Thyroid gland (tissue), 4 donors: Measurements from ENCODE around the gene ASIC5. TPM values are rescaled to one million over a fixed set of nuclear protein-coding genes. Genes with fewer than 3 reads are reported as not detected.
A peak's percentile ranks its signal among the peaks of the same experiment; 100 is the strongest.

Experiments
- DNase-seq, 2 donors: peaks; one replicate each; pipeline ENCODE4 v3.0.0-alpha.2; 2019
- H3K27ac ChIP-seq, 3 donors: fragments of 200-600 bp; sonication (generic); 1 replicate in 2 of 3; 2 replicates in 1 of 3; pipeline ENCODE4 v1.5.1; 2016 to 2019; ENCODE audit warnings: mild to moderate bottlenecking in 1 of 3, moderate library complexity in 1 of 3
- H3K27me3 ChIP-seq: fragments of 200-600 bp; sonication (generic); one replicate; pipeline ENCODE4 v1.5.1; 2019
- H3K36me3 ChIP-seq, 2 donors: fragments of 200-600 bp; sonication (generic); one replicate each; pipeline ENCODE4 v1.5.1; 2016 to 2019
- H3K4me1 ChIP-seq, 2 donors: fragments of 200-600 bp; sonication (generic); one replicate each; pipeline ENCODE4 v1.5.1; 2017 to 2019
- H3K4me3 ChIP-seq, 3 donors: fragments of 200-600 bp; sonication (generic); replicated peaks in 1 of 3; 1 replicate in 2 of 3; 2 replicates in 1 of 3; pipeline ENCODE4 v1.5.1; 2016; ENCODE audit warnings: mild to moderate bottlenecking in 1 of 3
- H3K9me3 ChIP-seq: fragments of 200-600 bp; sonication (generic); one replicate; pipeline ENCODE4 v1.5.1; 2017
- POLR2A ChIP-seq, 2 donors: fragments of 450-650 bp; IDR thresholded peaks; one replicate each; pipeline ENCODE4 v1.6.1; 2017; ENCODE audit warnings: antibody characterized with exemption in 2 of 2, mild to moderate bottlenecking in 2 of 2, moderate library complexity in 1 of 2
- WGBS, 2 donors: methylation state at CpG; one replicate each; pipeline ENCODE4 v1.1.5; 2017; 5-methylcytosine and 5-hydroxymethylcytosine counted together
- intact Hi-C: fragments of 100-400 bp; cut with DNase I; formaldehyde crosslinking; loops from one replicate; pipeline ENCODE4 v1.15.1; 2023
- total RNA-seq, 4 donors: library from RNA; depleted of rRNA; stranded (reverse); fragments of >200 nt; gene quantifications; one replicate each; pipeline ENCODE4 v1.2.3, GENCODE V29; 2016
- TF ChIP-seq, protein P1 (sequence below), 6 experiments: fragments of 200-600 bp in 3 of 6; fragments of 450-650 bp in 3 of 6; sonication (generic) in 3 of 6; IDR thresholded peaks; one replicate each; pipeline ENCODE4 v1.5.1; 2016 to 2019; ENCODE audit warnings: antibody characterized with exemption in 6 of 6, mild to moderate bottlenecking in 2 of 6, inconsistent platforms in 1 of 6, moderate library complexity in 1 of 6

Gene ASIC5
- total RNA-seq, 4 donors from 2014 or later, result not detected

GRCh38 chr4:155789391-155789790, 76.7 kb downstream of the ASIC5 start:
- Histone ChIP-seq H3K4me1 (no peaks in the 10 kb centered on the region), H3K27ac (no peak overlapping the region), H3K4me3 (no peak overlapping the region), H3K27me3 (no peaks in the 10 kb centered on the region), H3K36me3 (no peaks in the 10 kb centered on the region), H3K9me3 (no peaks in the 10 kb centered on the region)
- no peak for TF ChIP-seq POLR2A (IDR thresholded peaks at IDR 0.05)
- TF ChIP-seq, protein P1, sequence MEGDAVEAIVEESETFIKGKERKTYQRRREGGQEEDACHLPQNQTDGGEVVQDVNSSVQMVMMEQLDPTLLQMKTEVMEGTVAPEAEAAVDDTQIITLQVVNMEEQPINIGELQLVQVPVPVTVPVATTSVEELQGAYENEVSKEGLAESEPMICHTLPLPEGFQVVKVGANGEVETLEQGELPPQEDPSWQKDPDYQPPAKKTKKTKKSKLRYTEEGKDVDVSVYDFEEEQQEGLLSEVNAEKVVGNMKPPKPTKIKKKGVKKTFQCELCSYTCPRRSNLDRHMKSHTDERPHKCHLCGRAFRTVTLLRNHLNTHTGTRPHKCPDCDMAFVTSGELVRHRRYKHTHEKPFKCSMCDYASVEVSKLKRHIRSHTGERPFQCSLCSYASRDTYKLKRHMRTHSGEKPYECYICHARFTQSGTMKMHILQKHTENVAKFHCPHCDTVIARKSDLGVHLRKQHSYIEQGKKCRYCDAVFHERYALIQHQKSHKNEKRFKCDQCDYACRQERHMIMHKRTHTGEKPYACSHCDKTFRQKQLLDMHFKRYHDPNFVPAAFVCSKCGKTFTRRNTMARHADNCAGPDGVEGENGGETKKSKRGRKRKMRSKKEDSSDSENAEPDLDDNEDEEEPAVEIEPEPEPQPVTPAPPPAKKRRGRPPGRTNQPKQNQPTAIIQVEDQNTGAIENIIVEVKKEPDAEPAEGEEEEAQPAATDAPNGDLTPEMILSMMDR (IDR thresholded peaks at IDR 0.05), result no peak
- intact Hi-C loops, result loop anchor here (5.0 to 10.0 kb wide), 2 partner anchors 265 to 347 kb away; no protein-coding TSS in a partner anchor
- DNase-seq, result no peak
- 41 to 45% methylated on average over 6 of the region's 6 CpGs for WGBS, 2 donors

- H3K27ac ChIP-seq, result no peak overlapping the region
- H3K27me3 ChIP-seq, result no peaks in the 10 kb centered on the region
- TF ChIP-seq POLR2A (IDR thresholded peaks at IDR 0.05), result no peak
- TF ChIP-seq, protein P1 (IDR thresholded peaks at IDR 0.05), result peak; percentile 32 to 98 (median 82)
- H3K4me1 ChIP-seq, result no peaks in the 10 kb centered on the region
- intact Hi-C loops, result loop anchor here (5.0 to 10.0 kb wide), 2 partner anchors 262 to 345 kb away; no protein-coding TSS in a partner anchor
- 10 to 14% methylated on average over 5 of the region's 5 CpGs for WGBS, 2 donors
- DNase-seq, result peak in 1 of 2 donors; percentile 3
- H3K36me3 ChIP-seq, result no peaks in the 10 kb centered on the region
- no peaks in the 10 kb centered on the region for H3K9me3 ChIP-seq
- no peak overlapping the region for H3K4me3 ChIP-seq
These were observed 78.9 kb downstream of the ASIC5 start for GRCh38 chr4:155787113-155787710.

DNA sequence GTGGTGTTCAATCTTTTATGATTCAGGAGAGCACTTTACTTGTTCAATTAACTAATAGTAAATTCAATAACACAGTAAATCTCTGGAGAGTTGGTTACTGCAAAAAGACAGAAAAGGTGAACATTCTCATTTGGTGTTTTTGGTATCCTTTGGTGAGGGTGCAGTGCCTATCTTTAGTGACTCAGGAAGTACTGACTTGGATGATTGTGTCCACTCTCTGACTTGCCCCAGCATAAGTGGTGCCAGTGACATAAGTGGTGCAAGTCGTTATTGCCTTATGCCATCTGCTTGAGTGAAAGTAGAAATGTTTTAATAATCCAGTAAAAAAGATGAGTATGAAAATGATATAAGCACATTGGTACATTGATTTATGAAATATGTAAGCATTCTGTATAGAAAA, 80.2 kb downstream of the ASIC5 start:
- intact Hi-C loops, result loop anchor here (5.0 to 10.0 kb wide), 2 partner anchors 261 to 344 kb away; no protein-coding TSS in a partner anchor
- Histone ChIP-seq H3K27ac (no peak overlapping the region), H3K4me3 (no peak overlapping the region), H3K9me3 (no peaks in the 10 kb centered on the region), H3K27me3 (no peaks in the 10 kb centered on the region), H3K4me1 (no peaks in the 10 kb centered on the region), H3K36me3 (no peaks in the 10 kb centered on the region)
- no peak for DNase-seq
- WGBS, 2 donors, result 52 to 53% methylated on average over 1 of the region's 1 CpG
- TF ChIP-seq, protein P1 (IDR thresholded peaks at IDR 0.05), result no peak
- TF ChIP-seq POLR2A (IDR thresholded peaks at IDR 0.05), result no peak

DNA sequence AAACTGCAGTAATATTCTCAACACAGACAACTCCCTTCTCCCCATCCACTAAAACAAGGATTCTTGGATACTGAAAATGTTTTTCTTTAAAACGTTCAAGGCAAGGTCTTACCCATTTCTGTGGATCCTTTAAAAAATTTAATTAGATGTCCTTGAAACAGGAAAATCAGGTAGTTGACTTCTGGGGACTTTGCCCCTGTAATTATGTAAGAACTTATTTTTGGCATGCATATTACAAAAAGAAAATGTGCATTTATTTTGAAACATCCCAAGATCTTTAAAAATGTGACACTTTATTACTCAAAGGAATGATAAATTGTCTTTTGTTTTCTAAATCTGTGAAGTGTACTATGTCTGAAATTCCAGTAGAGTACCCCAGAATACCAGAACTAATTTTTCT, 81.4 kb downstream of the ASIC5 start:
- no peaks in the 10 kb centered on the region for H3K27me3 ChIP-seq
- H3K36me3 ChIP-seq, result no peaks in the 10 kb centered on the region
- H3K27ac ChIP-seq, result no peak overlapping the region
- WGBS, 2 donors, result 36 to 45% methylated on average over 1 of the region's 1 CpG
- TF ChIP-seq, protein P1 (IDR thresholded peaks at IDR 0.05), result no peak
- no peak for TF ChIP-seq POLR2A (IDR thresholded peaks at IDR 0.05)
- DNase-seq, result no peak
- H3K4me1 ChIP-seq, result no peaks in the 10 kb centered on the region
- intact Hi-C loops, result loop anchor here (5.0 to 10.0 kb wide), 2 partner anchors 260 to 342 kb away; no protein-coding TSS in a partner anchor
- H3K9me3 ChIP-seq, result no peaks in the 10 kb centered on the region
- H3K4me3 ChIP-seq, result no peak overlapping the region

- Histone ChIP-seq H3K27ac (no peak overlapping the region), H3K4me1 (peaks cover 5 to 15% of the 10 kb centered on the region in 2 donors), H3K36me3 (no peaks in the 10 kb centered on the region), H3K4me3 (no peak overlapping the region), H3K9me3 (no peaks in the 10 kb centered on the region), H3K27me3 (no peaks in the 10 kb centered on the region)
- intact Hi-C loops, result loop anchor here (10.0 kb wide), 1 partner anchor 257 kb away; no protein-coding TSS in a partner anchor
- 88 to 98% methylated on average over 4 of the region's 4 CpGs for WGBS, 2 donors
- TF ChIP-seq, protein P1 (IDR thresholded peaks at IDR 0.05), result no peak
- TF ChIP-seq POLR2A (IDR thresholded peaks at IDR 0.05), result no peak
- DNase-seq, result no peak
These were observed 84.7 kb downstream of the ASIC5 start for GRCh38 chr4:155781249-155781831.
